GM18499 (cell line): ENCODE results near the gene LAMTOR4.
A peak's percentile ranks its signal among the peaks of the same experiment; 100 is the strongest.

ENCODE experiments used
- ATAC-seq: cut with Tn5 transposase; IDR thresholded peaks from one replicate; pipeline ENCODE4 v1.9.1; 2021; ENCODE audit warnings: moderate number of reproducible peaks; ENCODE audit not compliant: insufficient read depth, unreplicated experiment

The LAMTOR4 gene

GRCh38 chr7:100192969-100193368, 44.3 kb downstream of the LAMTOR4 start:
- ATAC-seq = no peak

- no peak for ATAC-seq
These were observed 46.5 kb downstream of the LAMTOR4 start for GRCh38 chr7:100195222-100195621.

GRCh38 chr7:100195901-100196322, 47.2 kb downstream of the LAMTOR4 start:
- ATAC-seq = peak; percentile 38

- ATAC-seq = no peak
These were observed 49.5 kb downstream of the LAMTOR4 start for GRCh38 chr7:100198266-100198665.

- no peak for ATAC-seq
These were observed 52.0 kb downstream of the LAMTOR4 start for GRCh38 chr7:100200693-100201092.
